Smooth muscle cell (in vitro differentiated cells): ENCODE results near the gene SYCE3. TPM values are rescaled to one million over a fixed set of nuclear protein-coding genes. Genes with fewer than 3 reads are reported as not detected.

Source experiments
- DNase-seq: peaks from one replicate; lab custom pipeline; 2025; ENCODE audit not compliant: unreplicated experiment; lab: John Stamatoyannopoulos, UW
- H2AFZ ChIP-seq: fragments of 200-600 bp; sonication (generic); 2 replicates; pipeline ENCODE4 v1.6.0; 2016; ENCODE audit warnings: antibody characterized with exemption, low read depth, mild to moderate bottlenecking
- H3F3A ChIP-seq: fragments of 200-600 bp; sonication (generic); 2 replicates; pipeline ENCODE4 v1.6.0; 2017; ENCODE audit warnings: antibody characterized with exemption, low read depth
- H3K27ac ChIP-seq: fragments of 200-600 bp; sonication (generic); 2 replicates; pipeline ENCODE4 v1.5.1; 2016; ENCODE audit warnings: low read depth, mild to moderate bottlenecking
- H3K27me3 ChIP-seq: fragments of 200-600 bp; sonication (generic); 2 replicates; pipeline ENCODE4 v1.6.1; 2016; ENCODE audit warnings: low read depth, mild to moderate bottlenecking
- H3K36me3 ChIP-seq: fragments of 200-600 bp; sonication (generic); 2 replicates; pipeline ENCODE4 v1.5.1; 2016; ENCODE audit warnings: low read depth
- H3K4me1 ChIP-seq: fragments of 200-600 bp; sonication (generic); 2 replicates; pipeline ENCODE4 v1.5.1; 2016; ENCODE audit warnings: low read depth
- H3K4me2 ChIP-seq: fragments of 200-600 bp; sonication (generic); 2 replicates; pipeline ENCODE4 v1.6.0; 2016; ENCODE audit warnings: mild to moderate bottlenecking
- H3K4me3 ChIP-seq: fragments of 200-600 bp; sonication (generic); 2 replicates; pipeline ENCODE4 v1.5.1; 2016; ENCODE audit warnings: mild to moderate bottlenecking
- H3K79me2 ChIP-seq: fragments of 200-600 bp; sonication (generic); 2 replicates; pipeline ENCODE4 v1.6.0; 2016; ENCODE audit warnings: low read depth, mild to moderate bottlenecking
- H3K9ac ChIP-seq: fragments of 200-600 bp; sonication (generic); 2 replicates; pipeline ENCODE4 v1.6.0; 2016; ENCODE audit warnings: low read depth
- H3K9me3 ChIP-seq: fragments of 200-600 bp; sonication (generic); replicated peaks from 2 replicates; pipeline ENCODE4 v1.5.1; 2016; ENCODE audit warnings: low read depth
- H4K20me1 ChIP-seq: fragments of 200-600 bp; sonication (generic); 2 replicates; pipeline ENCODE4 v1.6.0; 2016; ENCODE audit warnings: low read depth
- CTCF ChIP-seq: fragments of 200-600 bp; sonication (generic); IDR thresholded peaks from 2 replicates; pipeline ENCODE4 v1.5.1; 2017; ENCODE audit warnings: borderline replicate concordance, mild to moderate bottlenecking, antibody characterized with exemption; ENCODE audit not compliant: insufficient read depth, poor library complexity, severe bottlenecking
- WGBS: methylation state at CpG from one replicate; pipeline ENCODE4 v1.1.7; 2016; ENCODE audit warnings: low lambda C conversion rate; 5-methylcytosine and 5-hydroxymethylcytosine counted together
- polyA plus RNA-seq: library from polyadenylated mRNA; unstranded; fragments of >200 nt; fragmentation: Nextera tagmentation; extraction: Ambion mirVana; gene quantifications from 2 replicates; pipeline ENCODE4 v1.2.1, GENCODE V29; 2016
- total RNA-seq: library from RNA; depleted of rRNA; stranded (reverse); fragments of >200 nt; gene quantifications from 2 replicates; pipeline ENCODE4 v1.2.3, GENCODE V29; 2014

Gene SYCE3
- total and polyA plus RNA-seq, 2 experiments from 2014 or later = not detected

GRCh38 chr22:50605613-50606074 lies 42.9 kb upstream of the SYCE3 start:
- 88% methylated on average over 20 of the region's 20 CpGs for WGBS
- H4K20me1 ChIP-seq = no peaks in the 10 kb centered on the region
- H3K27ac ChIP-seq = no peak overlapping the region

GRCh38 chr22:50605002-50605612 lies 42.4 kb upstream of the SYCE3 start:
- Histone ChIP-seq H3K9ac (no peak overlapping the region), H3K27me3 (peaks cover 63% of the 10 kb centered on the region)

More at GRCh38 chr22:50605613-50606074, 42.9 kb upstream of the SYCE3 start:
- Histone ChIP-seq H3F3A (no peaks in the 10 kb centered on the region), H3K27me3 (peaks cover 63% of the 10 kb centered on the region), H3K4me3 (no peak overlapping the region), H3K36me3 (no peaks in the 10 kb centered on the region), H3K4me1 (peaks cover 5% of the 10 kb centered on the region), H2AFZ (no peak overlapping the region), H3K9ac (no peak overlapping the region), H3K9me3 (no peaks in the 10 kb centered on the region), H3K4me2 (no peak overlapping the region), H3K79me2 (no peaks in the 10 kb centered on the region)
- TF ChIP-seq CTCF = no peak
- DNase-seq = no peak

GRCh38 chr22:50604256-50605001 lies 41.7 kb upstream of the SYCE3 start:
- TF ChIP-seq CTCF = no peak
- no peaks in the 10 kb centered on the region for H3K79me2 ChIP-seq
- no peaks in the 10 kb centered on the region for H3K9me3 ChIP-seq
- no peaks in the 10 kb centered on the region for H3K36me3 ChIP-seq
- no peak overlapping the region for H3K9ac ChIP-seq
- H4K20me1 ChIP-seq = no peaks in the 10 kb centered on the region
- no peaks in the 10 kb centered on the region for H3F3A ChIP-seq
- H3K4me2 ChIP-seq = no peak overlapping the region
- WGBS = 83% methylated on average over 40 of the region's 103 CpGs
- no peak for DNase-seq
- no peak overlapping the region for H3K27ac ChIP-seq
- no peak overlapping the region for H2AFZ ChIP-seq
- no peak overlapping the region for H3K4me3 ChIP-seq
- H3K27me3 ChIP-seq = peaks cover 69% of the 10 kb centered on the region
- H3K4me1 ChIP-seq = peaks cover 5% of the 10 kb centered on the region

More at GRCh38 chr22:50605002-50605612, 42.4 kb upstream of the SYCE3 start:
- DNase-seq = no peak
- H3K79me2 ChIP-seq = no peaks in the 10 kb centered on the region
- no peaks in the 10 kb centered on the region for H3K36me3 ChIP-seq
- no peaks in the 10 kb centered on the region for H3K9me3 ChIP-seq
- no peak overlapping the region for H2AFZ ChIP-seq
- H3K4me1 ChIP-seq = peaks cover 5% of the 10 kb centered on the region
- H3K4me2 ChIP-seq = no peak overlapping the region
- no peak overlapping the region for H3K27ac ChIP-seq
- no peak for TF ChIP-seq CTCF
- H3F3A ChIP-seq = no peaks in the 10 kb centered on the region
- no peaks in the 10 kb centered on the region for H4K20me1 ChIP-seq
- 93% methylated on average over 23 of the region's 23 CpGs for WGBS
- no peak overlapping the region for H3K4me3 ChIP-seq
